Activated naive CD8-positive, alpha-beta T cell treated with anti-CD3 and anti-CD28 coated beads for 36 hours (primary cell): ENCODE data around the gene MYBPC3. TPM values are rescaled to one million over a fixed set of nuclear protein-coding genes. Genes with fewer than 3 reads are reported as not detected.

Experiments
- DNase-seq: peaks from one replicate; pipeline ENCODE4 v3.0.0; 2021
- H3K27ac Mint-ChIP-seq: one replicate; pipeline ENCODE4 v1.8.0; 2022; ENCODE audit warnings: mild to moderate bottlenecking, moderate library complexity, mixed read lengths
- H3K27me3 Mint-ChIP-seq: one replicate; pipeline ENCODE4 v1.8.0; 2022; ENCODE audit warnings: mild to moderate bottlenecking, mixed read lengths
- H3K36me3 Mint-ChIP-seq: one replicate; pipeline ENCODE4 v1.8.0; 2021; ENCODE audit warnings: mild to moderate bottlenecking, mixed read lengths
- H3K4me1 Mint-ChIP-seq: one replicate; pipeline ENCODE4 v1.8.0; 2021; ENCODE audit warnings: mixed read lengths
- H3K4me3 Mint-ChIP-seq: one replicate; pipeline ENCODE4 v1.8.0; 2022; ENCODE audit warnings: mild to moderate bottlenecking, moderate library complexity, mixed read lengths
- H3K9me3 Mint-ChIP-seq: one replicate; pipeline ENCODE4 v1.8.0; 2022; ENCODE audit warnings: mixed read lengths
- total RNA-seq, 2 experiments: library from RNA; stranded (reverse); gene quantifications; one replicate each; pipeline ENCODE4 v1.2.3, GENCODE V29; 2021

MYBPC3 gene
- not detected for total RNA-seq

DNA sequence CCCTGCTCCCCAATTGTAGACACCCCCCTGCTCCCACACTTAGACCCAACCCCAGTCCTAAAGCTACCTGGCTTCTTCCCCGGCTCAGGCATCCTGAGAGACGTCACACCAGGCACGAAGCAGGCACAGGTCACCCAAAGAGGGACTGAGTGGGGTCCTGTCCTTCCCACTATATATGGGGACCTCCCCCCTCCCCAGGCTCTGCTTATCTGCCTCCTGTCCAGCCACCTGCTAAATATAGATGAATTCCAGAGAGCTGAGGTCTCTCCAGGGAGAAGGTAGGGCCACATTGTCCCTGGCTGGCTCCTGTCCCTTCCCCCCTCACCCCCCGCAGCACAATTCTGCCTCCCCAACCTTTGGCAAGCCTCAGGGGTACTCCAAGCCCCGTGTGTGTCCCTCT lies at the start of gene MYBPC3:
TSS of gene MYBPC3 (minus strand) at position 147 of the 400 bp plus-strand sequence. CDS start at position 92, 55 bp downstream.
- Mint-ChIP-seq H3K9me3 (no peaks in the 10 kb centered on the region), H3K4me3 (no peak within 1 kb of the TSS), H3K4me1 (no peaks in the 10 kb centered on the region), H3K27ac (no peak within 1 kb of the TSS), H3K27me3 (no peaks in the 10 kb centered on the region), H3K36me3 (no peaks in the 10 kb centered on the region)
- no peak for DNase-seq

DNA sequence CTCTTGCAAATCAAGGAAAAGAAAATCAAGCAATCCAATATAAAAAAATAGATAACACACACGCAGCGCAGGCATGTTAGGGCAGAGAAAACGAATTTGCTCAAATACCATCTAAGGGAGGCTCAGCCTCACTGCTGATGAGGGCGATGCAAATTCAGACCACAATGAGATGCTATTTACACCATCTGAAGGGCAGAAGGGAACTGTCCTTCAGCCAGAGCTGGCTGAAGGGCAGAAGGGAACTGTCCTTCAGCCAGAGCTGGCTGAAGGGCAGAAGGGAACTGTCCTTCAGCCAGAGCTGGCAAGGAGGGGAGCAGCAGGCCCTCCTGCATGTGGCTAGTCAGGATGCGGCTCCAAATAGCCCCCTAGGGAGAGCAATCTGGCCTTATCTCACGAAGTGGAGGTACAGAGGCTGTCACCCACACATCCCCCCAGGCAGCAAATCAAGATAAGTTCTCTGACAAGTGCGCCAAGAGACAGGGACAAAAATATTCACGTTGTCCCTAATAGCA lies 48.3 kb upstream of the MYBPC3 start:
- H3K4me3 Mint-ChIP-seq, result peak overlapping the region; percentile 74
- H3K36me3 Mint-ChIP-seq, result no peaks in the 10 kb centered on the region
- H3K4me1 Mint-ChIP-seq, result peaks cover 10% of the 10 kb centered on the region
- DNase-seq, result no peak
- H3K9me3 Mint-ChIP-seq, result no peaks in the 10 kb centered on the region
- H3K27ac Mint-ChIP-seq, result peak overlapping the region; percentile 83
- H3K27me3 Mint-ChIP-seq, result no peaks in the 10 kb centered on the region

DNA sequence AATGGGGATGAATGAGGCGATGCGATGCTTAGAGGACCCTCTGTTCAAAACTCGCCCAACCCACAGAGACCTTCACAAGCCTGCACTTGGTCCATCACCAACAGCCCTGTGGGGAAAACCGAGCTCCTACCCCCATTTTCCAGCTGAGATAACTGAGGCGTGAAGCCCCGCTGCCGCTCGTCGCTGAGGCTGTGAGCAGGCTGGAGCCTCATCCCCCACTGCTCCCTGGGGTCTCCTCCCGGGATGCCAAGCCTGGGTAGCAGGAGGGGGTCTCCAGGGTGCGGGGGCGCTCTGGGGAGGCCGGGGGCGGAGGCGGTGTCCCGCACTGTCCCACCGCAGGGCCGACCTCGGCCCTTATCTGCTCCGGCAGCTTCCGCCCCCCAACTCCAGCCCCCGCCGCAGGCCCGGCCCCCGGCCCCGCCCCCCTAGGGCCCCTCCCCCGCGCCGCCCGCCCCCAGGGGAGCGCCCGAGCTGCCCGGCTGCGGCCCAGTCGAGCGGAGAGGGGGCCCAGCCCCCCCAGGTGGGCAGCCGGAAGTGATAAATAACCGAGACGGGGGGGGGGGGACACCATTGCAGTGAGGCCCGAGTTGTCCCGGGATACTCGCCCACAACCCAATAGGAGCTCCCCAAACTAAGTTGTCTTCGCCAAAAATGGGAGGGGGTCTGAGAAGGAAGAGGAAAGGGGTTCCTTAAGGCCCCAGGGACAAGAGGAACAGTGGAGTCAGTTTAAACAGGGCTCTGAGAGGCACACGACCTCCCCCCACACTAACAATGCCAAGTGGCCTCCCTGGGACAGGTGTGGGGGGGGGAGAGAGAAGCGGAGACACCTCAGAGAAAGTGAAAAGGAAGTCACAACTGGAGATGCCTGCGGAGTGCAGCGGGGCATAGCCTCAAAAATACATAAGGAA lies 47.6 kb upstream of the MYBPC3 start:
- peak; percentile 35 for DNase-seq
- no peaks in the 10 kb centered on the region for H3K27me3 Mint-ChIP-seq
- peak overlapping the region; percentile 74 for H3K4me3 Mint-ChIP-seq
- H3K9me3 Mint-ChIP-seq, result no peaks in the 10 kb centered on the region
- peak overlapping the region; percentile 83 for H3K27ac Mint-ChIP-seq
- H3K4me1 Mint-ChIP-seq, result peaks cover 16% of the 10 kb centered on the region
- no peaks in the 10 kb centered on the region for H3K36me3 Mint-ChIP-seq

DNA sequence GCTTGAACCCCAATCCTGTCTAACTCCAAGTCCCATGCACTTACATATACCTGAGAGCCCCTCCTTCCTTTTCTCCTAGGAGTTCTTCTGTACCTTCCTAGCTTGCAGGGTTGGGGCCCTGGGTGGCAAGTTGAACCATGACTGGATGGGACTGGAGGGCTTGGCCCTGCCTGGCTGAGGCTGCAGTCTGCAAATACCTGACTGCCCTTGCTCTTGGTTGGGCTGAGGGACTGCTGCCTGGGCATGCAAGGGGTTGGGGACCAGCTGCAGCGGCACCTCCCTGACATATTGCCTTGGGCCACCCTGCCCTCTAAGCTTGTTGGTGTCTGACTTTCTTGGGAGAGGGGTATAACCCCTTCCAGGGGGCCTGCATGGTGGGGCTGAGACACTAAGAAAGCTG lies 46.0 kb upstream of the MYBPC3 start:
- Mint-ChIP-seq H3K27me3 (no peaks in the 10 kb centered on the region), H3K4me3 (no peak overlapping the region), H3K27ac (no peak overlapping the region), H3K4me1 (peaks cover 23% of the 10 kb centered on the region), H3K36me3 (no peaks in the 10 kb centered on the region), H3K9me3 (no peaks in the 10 kb centered on the region)
- DNase-seq, result no peak

GRCh38 chr11:47398011-47398410 lies 45.5 kb upstream of the MYBPC3 start:
- no peaks in the 10 kb centered on the region for H3K27me3 Mint-ChIP-seq
- no peak for DNase-seq
- no peaks in the 10 kb centered on the region for H3K36me3 Mint-ChIP-seq
- H3K4me3 Mint-ChIP-seq, result no peak overlapping the region
- H3K27ac Mint-ChIP-seq, result no peak overlapping the region
- H3K9me3 Mint-ChIP-seq, result no peaks in the 10 kb centered on the region
- H3K4me1 Mint-ChIP-seq, result peaks cover 23% of the 10 kb centered on the region

GRCh38 chr11:47396049-47396320 lies 43.5 kb upstream of the MYBPC3 start:
- Mint-ChIP-seq H3K27ac (peak overlapping the region; percentile 92), H3K9me3 (no peaks in the 10 kb centered on the region), H3K27me3 (no peaks in the 10 kb centered on the region), H3K36me3 (no peaks in the 10 kb centered on the region), H3K4me3 (no peak overlapping the region), H3K4me1 (peaks cover 23% of the 10 kb centered on the region)
- no peak for DNase-seq

DNA sequence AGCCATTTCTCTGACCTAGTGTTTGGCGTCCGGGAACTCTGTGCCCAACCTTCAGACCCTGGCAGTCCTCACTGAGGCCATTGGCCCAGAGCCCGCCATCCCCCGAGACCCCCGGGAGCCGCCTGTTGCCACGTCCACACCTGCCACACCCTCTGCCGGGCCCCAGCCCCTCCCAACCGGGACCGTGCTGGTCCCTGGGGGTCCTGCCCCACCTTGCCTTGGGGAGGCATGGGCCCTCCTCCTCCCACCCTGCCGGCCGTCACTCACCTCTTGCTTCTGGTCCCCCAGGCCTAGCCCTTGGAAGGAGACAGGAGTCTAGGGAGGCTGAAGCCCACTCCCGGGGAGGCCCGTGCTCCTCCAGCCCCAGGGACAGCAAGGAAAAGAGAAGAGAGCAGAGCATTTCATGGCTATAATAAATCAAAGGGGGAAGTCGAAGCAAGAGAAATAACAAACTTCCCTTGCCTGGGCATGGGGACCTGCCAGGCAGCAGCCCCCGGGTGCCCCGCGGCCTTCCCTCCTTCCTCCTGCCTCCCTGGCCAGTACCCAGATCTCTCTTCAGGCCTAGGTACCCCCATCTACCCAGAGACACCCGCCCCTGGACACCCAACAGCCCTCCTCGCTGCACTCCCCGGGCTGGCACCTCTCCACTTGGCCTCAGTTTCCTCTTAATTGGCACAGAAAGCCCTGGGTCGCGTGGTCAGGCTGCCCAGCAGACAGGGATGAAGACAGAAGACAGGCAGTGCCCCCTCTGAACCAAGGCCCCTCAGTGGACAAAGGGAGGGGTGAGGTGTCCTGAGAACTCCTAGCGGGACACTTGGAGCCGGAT lies 42.9 kb upstream of the MYBPC3 start:
- H3K36me3 Mint-ChIP-seq, result no peaks in the 10 kb centered on the region
- DNase-seq, result no peak
- H3K4me1 Mint-ChIP-seq, result peaks cover 22% of the 10 kb centered on the region
- H3K27ac Mint-ChIP-seq, result peak overlapping the region; percentile 92
- H3K27me3 Mint-ChIP-seq, result no peaks in the 10 kb centered on the region
- H3K9me3 Mint-ChIP-seq, result no peaks in the 10 kb centered on the region
- peak overlapping the region; percentile 18 for H3K4me3 Mint-ChIP-seq

- H3K4me1 Mint-ChIP-seq, result peaks cover 24% of the 10 kb centered on the region
- DNase-seq, result peak; percentile 58
- H3K36me3 Mint-ChIP-seq, result no peaks in the 10 kb centered on the region
- H3K27me3 Mint-ChIP-seq, result no peaks in the 10 kb centered on the region
- H3K9me3 Mint-ChIP-seq, result no peaks in the 10 kb centered on the region
- H3K27ac Mint-ChIP-seq, result peak overlapping the region; percentile 92
- peak overlapping the region; percentile 60 for H3K4me3 Mint-ChIP-seq
Measured at GRCh38 chr11:47394322-47395222, 42.1 kb upstream of the MYBPC3 start.

DNA sequence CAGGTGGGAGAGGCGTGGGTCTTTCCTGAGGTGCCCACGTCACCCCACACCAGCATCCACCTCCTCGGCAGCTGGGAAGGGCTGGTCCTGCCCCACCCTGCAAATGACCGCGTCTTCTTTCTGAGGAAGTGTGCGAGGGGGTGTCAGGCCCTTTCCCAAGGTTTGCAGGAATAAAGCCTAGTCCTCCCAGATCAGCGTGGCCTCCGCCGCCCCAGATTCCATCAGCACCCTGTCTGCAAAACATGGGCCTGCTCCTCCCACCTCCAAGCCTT lies 41.5 kb upstream of the MYBPC3 start:
- DNase-seq, result no peak
- Mint-ChIP-seq H3K27ac (peak overlapping the region; percentile 92), H3K4me1 (peaks cover 26% of the 10 kb centered on the region), H3K36me3 (no peaks in the 10 kb centered on the region), H3K9me3 (no peaks in the 10 kb centered on the region), H3K27me3 (no peaks in the 10 kb centered on the region), H3K4me3 (no peak overlapping the region)

- no peaks in the 10 kb centered on the region for H3K27me3 Mint-ChIP-seq
- H3K36me3 Mint-ChIP-seq, result no peaks in the 10 kb centered on the region
- H3K4me3 Mint-ChIP-seq, result no peak overlapping the region
- no peak for DNase-seq
- peak overlapping the region; percentile 92 for H3K27ac Mint-ChIP-seq
- peaks cover 32% of the 10 kb centered on the region for H3K4me1 Mint-ChIP-seq
- no peaks in the 10 kb centered on the region for H3K9me3 Mint-ChIP-seq
Measured at GRCh38 chr11:47393163-47394049, 40.9 kb upstream of the MYBPC3 start.

- DNase-seq, result no peak
- H3K27me3 Mint-ChIP-seq, result no peaks in the 10 kb centered on the region
- peaks cover 34% of the 10 kb centered on the region for H3K4me1 Mint-ChIP-seq
- no peak overlapping the region for H3K4me3 Mint-ChIP-seq
- no peaks in the 10 kb centered on the region for H3K36me3 Mint-ChIP-seq
- H3K27ac Mint-ChIP-seq, result no peak overlapping the region
- no peaks in the 10 kb centered on the region for H3K9me3 Mint-ChIP-seq
Measured at GRCh38 chr11:47392546-47393162, 40.2 kb upstream of the MYBPC3 start.

DNA sequence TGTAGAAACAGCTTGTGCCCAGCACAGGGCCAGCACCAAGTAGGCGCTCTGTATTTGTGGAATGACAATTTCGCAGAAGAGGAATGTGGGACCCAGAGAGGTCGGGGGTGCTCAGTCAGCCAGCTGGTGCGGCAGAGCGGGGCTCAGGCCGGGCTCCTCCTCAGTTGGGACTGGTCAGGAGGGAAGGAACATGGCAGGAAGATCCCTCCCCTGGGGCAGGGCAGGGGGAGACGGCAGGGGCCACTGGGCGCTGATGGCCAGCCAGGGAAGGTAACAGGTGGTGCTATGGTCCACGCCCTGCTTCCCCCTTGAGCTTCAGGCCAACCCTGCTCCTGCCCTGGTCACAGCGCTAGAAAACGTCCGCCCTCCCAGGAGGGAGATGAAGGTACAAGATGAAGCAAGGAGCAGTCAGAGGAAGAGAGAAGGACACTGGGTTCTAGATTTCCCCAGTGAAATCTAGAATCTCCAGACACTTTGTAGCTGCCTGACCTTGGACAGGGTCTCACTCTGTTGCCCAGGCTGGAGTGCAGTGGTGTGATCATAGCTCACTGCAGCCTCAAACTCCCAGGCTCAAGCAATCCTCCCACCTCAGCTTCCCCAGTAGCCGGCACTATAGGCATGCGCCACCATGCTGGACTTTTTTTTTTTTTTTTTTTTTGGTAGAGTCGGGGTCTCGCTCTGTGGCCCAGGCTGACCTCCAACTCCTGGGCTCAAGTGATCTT lies 39.4 kb upstream of the MYBPC3 start:
- Mint-ChIP-seq H3K4me1 (peaks cover 34% of the 10 kb centered on the region), H3K4me3 (no peak overlapping the region), H3K36me3 (no peaks in the 10 kb centered on the region), H3K27me3 (no peaks in the 10 kb centered on the region), H3K27ac (no peak overlapping the region), H3K9me3 (no peaks in the 10 kb centered on the region)
- DNase-seq, result no peak

- no peaks in the 10 kb centered on the region for H3K36me3 Mint-ChIP-seq
- no peaks in the 10 kb centered on the region for H3K27me3 Mint-ChIP-seq
- no peak overlapping the region for H3K27ac Mint-ChIP-seq
- H3K4me3 Mint-ChIP-seq, result peak overlapping the region; percentile 23
- peaks cover 34% of the 10 kb centered on the region for H3K4me1 Mint-ChIP-seq
- no peak for DNase-seq
- H3K9me3 Mint-ChIP-seq, result no peaks in the 10 kb centered on the region
Measured at GRCh38 chr11:47391077-47391583, 38.6 kb upstream of the MYBPC3 start.
